ENCODE measurements around the gene PRDM13. TPM values are rescaled to one million over a fixed set of nuclear protein-coding genes. Genes with fewer than 3 reads are reported as not detected.

PRDM13 gene
- total and polyA plus RNA-seq, 10 of the 15 experiments (the other 5 are each of a cell fraction or from before 2014, with no cell fraction given) = 0.02 to 0.15 (median 0.03) TPM; not detected in 6

- ATAC-seq = no peak
- Histone ChIP-seq H2AFZ (ENCODE audit: control insufficient read depth, low read depth, low read length) (no peak overlapping the region), H3K4me3 (no peak overlapping the region), H4K20me1 (ENCODE audit: control insufficient read depth, insufficient read depth) (no peaks in the 10 kb centered on the region), H3K4me2 (ENCODE audit: control insufficient read depth, insufficient read depth) (no peak overlapping the region), H3K9me3 (replicated peaks; ENCODE audit: control insufficient read depth, insufficient read depth, low read length) (no peaks in the 10 kb centered on the region), H3K36me3 (ENCODE audit: control insufficient read depth in 2 of 2, insufficient read depth in 2 of 2, low read length in 1 of 2) (no peaks in the 10 kb centered on the region), H3K9ac (ENCODE audit: control insufficient read depth, insufficient read depth, low read length) (no peak overlapping the region), H3K27ac (ENCODE audit: control insufficient read depth, insufficient read depth) (no peak overlapping the region), H3K79me2 (ENCODE audit: control insufficient read depth, insufficient read depth, low read length) (no peaks in the 10 kb centered on the region), H3K27me3 (replicated peaks in 1 of 2; ENCODE audit: control insufficient read depth in 2 of 2, insufficient read depth in 2 of 2, low read length in 1 of 2) (no peaks in the 10 kb centered on the region; a peak in 1 of 4 replicates), H3K4me1 (ENCODE audit: control insufficient read depth, insufficient read depth, low read length) (no peaks in the 10 kb centered on the region)
- FAIRE-seq = no peak
- POLR2A ChIA-PET = interaction anchor here (0.6 kb wide), 1 partner anchor 62 kb away, joined by 3 read pairs; no protein-coding TSS in a partner anchor
- no peak for DNase-seq (ENCODE audit: low read depth, low spot score)
- no TSS peak for BruUV-seq (replicated peaks)
- 53% methylated on average over 2 of the region's 2 CpGs for WGBS (ENCODE audit: insufficient coverage, insufficient replicate concordance, low lambda C conversion rate, missing lambda C conversion rate)
- in situ Hi-C loops (cut with MboI) = no loop called here
- RAD21 ChIA-PET (ENCODE audit: unreplicated experiment) = no interaction called here
- CTCF ChIA-PET = interaction anchor here (0.7 to 1.0 kb wide), 2 partner anchors 8 to 1248 kb away, joined by 3 read pairs; no protein-coding TSS in a partner anchor
- intact Hi-C loops (cut with micrococcal nuclease; ENCODE audit: unreplicated experiment) = no loop called here
- SMC1A ChIA-PET (ENCODE audit: uncharacterized antibody, unreplicated experiment) = interaction anchor here (0.8 to 1.3 kb wide), 3 partner anchors 21 to 171 kb away, joined by 3 read pairs; no protein-coding TSS in a partner anchor
- TF ChIP-seq IRF4 (IDR thresholded peaks at IDR 0.05; ENCODE audit: low read depth, low read length) = no peak
- no peak for TF ChIP-seq BCLAF1 (IDR thresholded peaks at IDR 0.05)
- no peak for TF ChIP-seq ELK1 (IDR thresholded peaks at IDR 0.05; ENCODE audit: low read depth, low read length)
- no peak for TF ChIP-seq HCFC1 (IDR thresholded peaks at IDR 0.05; ENCODE audit: low read length)
- no peak for TF ChIP-seq POLR2AphosphoS5 (IDR thresholded peaks at IDR 0.05; ENCODE audit: low read length)
- TF ChIP-seq SUZ12 (IDR thresholded peaks at IDR 0.05; ENCODE audit: unreplicated experiment) = no peak
- TF ChIP-seq CHD1 (IDR thresholded peaks at IDR 0.05; ENCODE audit: low read depth, low read length) = no peak
- no peak for TF ChIP-seq ASH2L (IDR thresholded peaks at IDR 0.05; ENCODE audit: borderline replicate concordance, low read depth)
- no peak for TF ChIP-seq CHD2 (IDR thresholded peaks at IDR 0.05; ENCODE audit: borderline replicate concordance, low read depth, low read length)
- TF ChIP-seq HSF1 (IDR thresholded peaks at IDR 0.05; ENCODE audit: low read depth, low read length) = no peak
- no peak for TF ChIP-seq MYB (IDR thresholded peaks at IDR 0.05; ENCODE audit: borderline replicate concordance, low read depth, low read length)
- no peak for TF ChIP-seq ZZZ3 (IDR thresholded peaks at IDR 0.05; ENCODE audit: control insufficient read depth, insufficient read length, low read depth)
- TF ChIP-seq CTCF (IDR thresholded peaks at IDR 0.05 in 2 of 3, conservative IDR thresholded peaks at IDR 0.05 in 1 of 3; ENCODE audit: control insufficient read depth in 2 of 3, extremely low read depth in 1 of 3, insufficient read depth in 1 of 3, low read depth in 3 of 3, low read length in 3 of 3) = no peak
- TF ChIP-seq NKRF (conservative IDR thresholded peaks at IDR 0.05) = no peak
Observed at GRCh38 chr6:99573980-99574617, 32.5 kb upstream of the PRDM13 start.

All from GM12878 (cell line).